ENCODE data around the gene ARHGAP31. TPM values are rescaled to one million over a fixed set of nuclear protein-coding genes. Genes with fewer than 3 reads are reported as not detected.

Gene ARHGAP31
- total and polyA plus RNA-seq, 2 experiments from 2014 or later = 1.2 to 4.3 TPM

DNA sequence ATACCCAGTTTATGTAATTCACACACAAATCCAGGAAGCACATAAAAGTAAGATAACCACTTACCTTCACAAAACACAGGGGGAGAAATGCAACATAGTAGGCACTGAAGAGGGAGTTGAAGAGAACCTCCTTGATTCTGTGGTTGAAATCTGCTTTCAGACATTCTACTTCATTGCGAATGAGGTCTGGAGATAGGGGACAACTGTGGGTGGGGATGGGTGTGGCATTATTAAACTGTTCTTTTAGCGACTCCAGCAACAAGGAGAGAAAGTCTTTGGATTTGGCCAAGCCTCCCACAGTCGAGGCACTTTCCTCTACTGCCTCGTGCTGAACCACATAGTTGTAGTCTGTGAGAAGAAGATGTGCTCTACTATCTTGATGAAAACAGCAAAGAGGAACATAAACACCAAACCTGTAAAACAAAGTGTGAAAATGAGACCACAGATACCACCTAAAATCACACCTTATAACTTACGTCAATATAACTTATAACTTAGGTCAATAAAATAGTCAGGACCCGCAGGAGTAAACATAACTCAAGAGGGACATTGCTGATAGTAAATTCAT, 143.6 kb downstream of the ARHGAP31 start (continued):
- TF ChIP-seq ZNF114 (CRISPR knock-in tag; IDR thresholded peaks at IDR 0.05) = no peak
- TF ChIP-seq CTCF (conservative IDR thresholded peaks at IDR 0.05; ENCODE audit: low read depth in 2 of 2) = no peak
- no peak for TF ChIP-seq EZH2phosphoT487 (IDR thresholded peaks at IDR 0.05; ENCODE audit: unreplicated experiment)
- TF ChIP-seq ZNF331 (CRISPR knock-in tag; IDR thresholded peaks at IDR 0.05; ENCODE audit: low read depth) = no peak
- no peak for TF ChIP-seq ETS1 (IDR thresholded peaks at IDR 0.05)
- no peak for TF ChIP-seq CREB1 (CRISPR knock-in tag; IDR thresholded peaks at IDR 0.05; ENCODE audit: low read depth)

- DNase-seq (ENCODE audit: low spot score) = no peak
- no peaks in the 10 kb centered on the region for H3K4me1 ChIP-seq (ENCODE audit: insufficient read depth)
- no peak overlapping the region for H3K27ac ChIP-seq (ENCODE audit: low read depth)
- no peak for ATAC-seq
- Mint-ChIP-seq H3K4me1 (no peaks in the 10 kb centered on the region), H3K36me3 (ENCODE audit: low read depth) (peaks cover 47% of the 10 kb centered on the region), H3K27me3 (ENCODE audit: insufficient read depth, low read depth, poor library complexity) (no peaks in the 10 kb centered on the region), H3K4me3 (no peak overlapping the region), H3K9me3 (no peaks in the 10 kb centered on the region), H3K27ac (no peak overlapping the region)
- H3K79me2 ChIP-seq (replicated peaks; ENCODE audit: insufficient read depth) = no peaks in the 10 kb centered on the region
- H3K4me2 ChIP-seq = no peak overlapping the region
- H3K4me3 ChIP-seq = no peak overlapping the region
- no peak overlapping the region for H2AFZ ChIP-seq
- no peaks in the 10 kb centered on the region for H3F3A ChIP-seq (replicated peaks; ENCODE audit: low read depth)
- no peaks in the 10 kb centered on the region for H3K27me3 ChIP-seq (ENCODE audit: insufficient read depth)
- H3K36me3 ChIP-seq (ENCODE audit: insufficient read depth) = peaks cover 15% of the 10 kb centered on the region
- no peaks in the 10 kb centered on the region for H4K20me1 ChIP-seq (replicated peaks; ENCODE audit: insufficient read depth)
- no peaks in the 10 kb centered on the region for H3K9me2 ChIP-seq (ENCODE audit: insufficient read depth)
- TF ChIP-seq ZNF462 (CRISPR knock-in tag; IDR thresholded peaks at IDR 0.05) (no peak), JUNB (IDR thresholded peaks at IDR 0.05; ENCODE audit: unreplicated experiment) (no peak), NANOG (IDR thresholded peaks at IDR 0.05; ENCODE audit: borderline replicate concordance) (no peak), STAT1 (IDR thresholded peaks at IDR 0.05; ENCODE audit: unreplicated experiment) (no peak), ETS1 (IDR thresholded peaks at IDR 0.05) (no peak), ZNF331 (CRISPR knock-in tag; IDR thresholded peaks at IDR 0.05; ENCODE audit: low read depth) (no peak), CREB1 (CRISPR knock-in tag; IDR thresholded peaks at IDR 0.05; ENCODE audit: low read depth) (no peak)
- TF ChIP-seq, protein P1, sequence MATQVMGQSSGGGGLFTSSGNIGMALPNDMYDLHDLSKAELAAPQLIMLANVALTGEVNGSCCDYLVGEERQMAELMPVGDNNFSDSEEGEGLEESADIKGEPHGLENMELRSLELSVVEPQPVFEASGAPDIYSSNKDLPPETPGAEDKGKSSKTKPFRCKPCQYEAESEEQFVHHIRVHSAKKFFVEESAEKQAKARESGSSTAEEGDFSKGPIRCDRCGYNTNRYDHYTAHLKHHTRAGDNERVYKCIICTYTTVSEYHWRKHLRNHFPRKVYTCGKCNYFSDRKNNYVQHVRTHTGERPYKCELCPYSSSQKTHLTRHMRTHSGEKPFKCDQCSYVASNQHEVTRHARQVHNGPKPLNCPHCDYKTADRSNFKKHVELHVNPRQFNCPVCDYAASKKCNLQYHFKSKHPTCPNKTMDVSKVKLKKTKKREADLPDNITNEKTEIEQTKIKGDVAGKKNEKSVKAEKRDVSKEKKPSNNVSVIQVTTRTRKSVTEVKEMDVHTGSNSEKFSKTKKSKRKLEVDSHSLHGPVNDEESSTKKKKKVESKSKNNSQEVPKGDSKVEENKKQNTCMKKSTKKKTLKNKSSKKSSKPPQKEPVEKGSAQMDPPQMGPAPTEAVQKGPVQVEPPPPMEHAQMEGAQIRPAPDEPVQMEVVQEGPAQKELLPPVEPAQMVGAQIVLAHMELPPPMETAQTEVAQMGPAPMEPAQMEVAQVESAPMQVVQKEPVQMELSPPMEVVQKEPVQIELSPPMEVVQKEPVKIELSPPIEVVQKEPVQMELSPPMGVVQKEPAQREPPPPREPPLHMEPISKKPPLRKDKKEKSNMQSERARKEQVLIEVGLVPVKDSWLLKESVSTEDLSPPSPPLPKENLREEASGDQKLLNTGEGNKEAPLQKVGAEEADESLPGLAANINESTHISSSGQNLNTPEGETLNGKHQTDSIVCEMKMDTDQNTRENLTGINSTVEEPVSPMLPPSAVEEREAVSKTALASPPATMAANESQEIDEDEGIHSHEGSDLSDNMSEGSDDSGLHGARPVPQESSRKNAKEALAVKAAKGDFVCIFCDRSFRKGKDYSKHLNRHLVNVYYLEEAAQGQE (IDR thresholded peaks at IDR 0.05; ENCODE audit: unreplicated experiment) = no peak
Measured at GRCh38 chr3:119443179-119443578, 149.0 kb downstream of the ARHGAP31 start.

All from GM23338 (cell line).